ENCODE results near the gene GBE1. TPM values are rescaled to one million over a fixed set of nuclear protein-coding genes. Genes with fewer than 3 reads are reported as not detected.

The GBE1 gene
- total and polyA plus RNA-seq, 9 of the 15 experiments (the other 6 are each of a cell fraction or from before 2014, with no cell fraction given): 7.9 to 25.6 (median 13.1) TPM

DNA sequence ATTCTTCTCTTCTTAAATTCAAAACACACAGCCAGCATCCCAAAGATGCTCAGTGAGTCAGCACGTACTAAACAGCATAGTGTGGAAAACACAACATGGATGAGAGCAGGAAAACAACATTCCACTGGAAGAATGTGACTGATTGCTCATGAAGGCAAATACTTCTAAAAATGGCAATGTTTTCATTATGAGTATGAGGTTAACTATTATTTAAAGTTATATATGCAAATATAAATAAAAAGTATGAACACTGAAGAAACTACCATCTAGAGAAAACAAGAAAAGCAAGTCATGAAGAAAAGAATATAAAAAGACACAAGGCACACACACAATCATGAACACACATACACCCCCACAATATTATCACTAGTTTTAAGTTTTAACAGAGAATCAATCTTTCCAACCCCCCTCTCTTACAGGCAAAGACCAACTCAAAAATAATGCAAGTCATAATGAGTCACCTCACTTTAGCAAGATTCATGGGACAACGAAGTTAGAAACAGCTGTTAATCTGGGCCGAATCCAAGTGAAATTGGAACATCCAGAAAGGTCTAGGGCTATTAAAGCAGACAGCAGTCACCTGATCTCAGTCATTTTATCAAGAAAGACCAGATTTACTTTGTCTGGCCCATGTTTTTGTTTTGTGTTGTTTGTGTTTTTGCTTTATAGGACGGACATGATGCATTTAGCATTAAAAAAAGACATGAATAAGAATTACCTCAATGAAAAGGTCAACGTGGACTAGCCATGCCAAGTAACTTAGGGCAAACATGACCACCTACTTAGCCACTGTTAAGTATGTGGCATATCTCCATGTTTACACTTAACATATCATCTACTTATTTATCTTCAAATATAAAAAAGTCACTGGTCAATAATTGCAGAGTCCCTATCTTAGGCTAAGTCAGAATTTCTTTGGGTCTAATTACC, 18.1 kb downstream of the GBE1 start (continued):
- no peak for TF ChIP-seq ZNF263 (CRISPR knock-in tag; IDR thresholded peaks at IDR 0.05; ENCODE audit: borderline replicate concordance)
- no peak for TF ChIP-seq POLR3G (IDR thresholded peaks at IDR 0.05; ENCODE audit: extremely low read depth, insufficient read length, insufficient replicate concordance)
- TF ChIP-seq, protein P1, sequence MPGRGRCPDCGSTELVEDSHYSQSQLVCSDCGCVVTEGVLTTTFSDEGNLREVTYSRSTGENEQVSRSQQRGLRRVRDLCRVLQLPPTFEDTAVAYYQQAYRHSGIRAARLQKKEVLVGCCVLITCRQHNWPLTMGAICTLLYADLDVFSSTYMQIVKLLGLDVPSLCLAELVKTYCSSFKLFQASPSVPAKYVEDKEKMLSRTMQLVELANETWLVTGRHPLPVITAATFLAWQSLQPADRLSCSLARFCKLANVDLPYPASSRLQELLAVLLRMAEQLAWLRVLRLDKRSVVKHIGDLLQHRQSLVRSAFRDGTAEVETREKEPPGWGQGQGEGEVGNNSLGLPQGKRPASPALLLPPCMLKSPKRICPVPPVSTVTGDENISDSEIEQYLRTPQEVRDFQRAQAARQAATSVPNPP (IDR thresholded peaks at IDR 0.05; ENCODE audit: borderline replicate concordance, insufficient read depth, insufficient read length): no peak
- TF ChIP-seq ZNF436 (CRISPR knock-in tag; IDR thresholded peaks at IDR 0.05): no peak
- TF ChIP-seq ASH1L (IDR thresholded peaks at IDR 0.05; ENCODE audit: borderline replicate concordance, low read depth, partially characterized antibody): no peak
- TF ChIP-seq SLC30A9 (CRISPR knock-in tag; IDR thresholded peaks at IDR 0.05): no peak
- no peak for TF ChIP-seq ZNF785 (CRISPR knock-in tag; IDR thresholded peaks at IDR 0.05)
- TF ChIP-seq NCOA1 (IDR thresholded peaks at IDR 0.05; ENCODE audit: low read depth): peak; percentile 64; the same call in 1 of the 2 replicates
- TF ChIP-seq HCFC1 (IDR thresholded peaks at IDR 0.05; ENCODE audit: low read depth, low read length): no peak
- TF ChIP-seq MTF1 (CRISPR knock-in tag; IDR thresholded peaks at IDR 0.05; ENCODE audit: borderline replicate concordance): no peak
- peak; percentile 77 for TF ChIP-seq EP300 (IDR thresholded peaks at IDR 0.05; ENCODE audit: low read length)
- TF ChIP-seq, protein P2, sequence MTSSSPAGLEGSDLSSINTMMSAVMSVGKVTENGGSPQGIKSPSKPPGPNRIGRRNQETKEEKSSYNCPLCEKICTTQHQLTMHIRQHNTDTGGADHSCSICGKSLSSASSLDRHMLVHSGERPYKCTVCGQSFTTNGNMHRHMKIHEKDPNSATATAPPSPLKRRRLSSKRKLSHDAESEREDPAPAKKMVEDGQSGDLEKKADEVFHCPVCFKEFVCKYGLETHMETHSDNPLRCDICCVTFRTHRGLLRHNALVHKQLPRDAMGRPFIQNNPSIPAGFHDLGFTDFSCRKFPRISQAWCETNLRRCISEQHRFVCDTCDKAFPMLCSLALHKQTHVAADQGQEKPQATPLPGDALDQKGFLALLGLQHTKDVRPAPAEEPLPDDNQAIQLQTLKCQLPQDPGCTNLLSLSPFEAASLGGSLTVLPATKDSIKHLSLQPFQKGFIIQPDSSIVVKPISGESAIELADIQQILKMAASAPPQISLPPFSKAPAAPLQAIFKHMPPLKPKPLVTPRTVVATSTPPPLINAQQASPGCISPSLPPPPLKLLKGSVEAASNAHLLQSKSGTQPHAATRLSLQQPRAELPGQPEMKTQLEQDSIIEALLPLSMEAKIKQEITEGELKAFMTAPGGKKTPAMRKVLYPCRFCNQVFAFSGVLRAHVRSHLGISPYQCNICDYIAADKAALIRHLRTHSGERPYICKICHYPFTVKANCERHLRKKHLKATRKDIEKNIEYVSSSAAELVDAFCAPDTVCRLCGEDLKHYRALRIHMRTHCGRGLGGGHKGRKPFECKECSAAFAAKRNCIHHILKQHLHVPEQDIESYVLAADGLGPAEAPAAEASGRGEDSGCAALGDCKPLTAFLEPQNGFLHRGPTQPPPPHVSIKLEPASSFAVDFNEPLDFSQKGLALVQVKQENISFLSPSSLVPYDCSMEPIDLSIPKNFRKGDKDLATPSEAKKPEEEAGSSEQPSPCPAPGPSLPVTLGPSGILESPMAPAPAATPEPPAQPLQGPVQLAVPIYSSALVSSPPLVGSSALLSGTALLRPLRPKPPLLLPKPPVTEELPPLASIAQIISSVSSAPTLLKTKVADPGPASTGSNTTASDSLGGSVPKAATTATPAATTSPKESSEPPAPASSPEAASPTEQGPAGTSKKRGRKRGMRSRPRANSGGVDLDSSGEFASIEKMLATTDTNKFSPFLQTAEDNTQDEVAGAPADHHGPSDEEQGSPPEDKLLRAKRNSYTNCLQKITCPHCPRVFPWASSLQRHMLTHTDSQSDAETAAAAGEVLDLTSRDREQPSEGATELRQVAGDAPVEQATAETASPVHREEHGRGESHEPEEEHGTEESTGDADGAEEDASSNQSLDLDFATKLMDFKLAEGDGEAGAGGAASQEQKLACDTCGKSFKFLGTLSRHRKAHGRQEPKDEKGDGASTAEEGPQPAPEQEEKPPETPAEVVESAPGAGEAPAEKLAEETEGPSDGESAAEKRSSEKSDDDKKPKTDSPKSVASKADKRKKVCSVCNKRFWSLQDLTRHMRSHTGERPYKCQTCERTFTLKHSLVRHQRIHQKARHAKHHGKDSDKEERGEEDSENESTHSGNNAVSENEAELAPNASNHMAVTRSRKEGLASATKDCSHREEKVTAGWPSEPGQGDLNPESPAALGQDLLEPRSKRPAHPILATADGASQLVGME (CRISPR knock-in tag; IDR thresholded peaks at IDR 0.05): no peak
- TF ChIP-seq BACH1 (tag; IDR thresholded peaks at IDR 0.05): no peak; the same call in 1 of the 2 replicates
- no peak for TF ChIP-seq MYC (IDR thresholded peaks at IDR 0.05; ENCODE audit: low read depth, low read length)
- no peak for TF ChIP-seq MYC (CRISPR knock-in tag; IDR thresholded peaks at IDR 0.05; ENCODE audit: borderline replicate concordance, low read depth)
- TF ChIP-seq MAFK (IDR thresholded peaks at IDR 0.05; ENCODE audit: low read length): peak; percentile 74; the same call in 1 of the 2 replicates
- no peak for TF ChIP-seq HLTF (IDR thresholded peaks at IDR 0.05)
- TF ChIP-seq, protein P3, sequence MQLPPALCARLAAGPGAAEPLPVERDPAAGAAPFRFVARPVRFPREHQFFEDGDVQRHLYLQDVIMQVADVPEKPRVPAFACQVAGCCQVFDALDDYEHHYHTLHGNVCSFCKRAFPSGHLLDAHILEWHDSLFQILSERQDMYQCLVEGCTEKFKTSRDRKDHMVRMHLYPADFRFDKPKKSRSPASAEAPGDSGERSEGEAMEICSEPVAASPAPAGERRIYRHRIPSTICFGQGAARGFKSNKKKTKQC (CRISPR knock-in tag; IDR thresholded peaks at IDR 0.05): no peak
- no peak for TF ChIP-seq TAF7 (tag; IDR thresholded peaks at IDR 0.05)
- no peak for TF ChIP-seq HNRNPL (IDR thresholded peaks at IDR 0.05; ENCODE audit: low read depth, low read length)
- peak; percentile 83 for TF ChIP-seq MEIS2 (IDR thresholded peaks at IDR 0.05; ENCODE audit: partially characterized antibody)
- TF ChIP-seq ZNF57 (CRISPR knock-in tag; IDR thresholded peaks at IDR 0.05): no peak
